Measurements from ENCODE around the gene NLRP7. TPM values are rescaled to one million over a fixed set of nuclear protein-coding genes. Genes with fewer than 3 reads are reported as not detected.

NLRP7 gene
- total RNA-seq, 2 donors from 2014 or later: not detected

GRCh38 chr19:54882758-54883157, 64.6 kb downstream of the NLRP7 start:
- DNase-seq (no peak), ATAC-seq (no peak)
- Mint-ChIP-seq H3K4me1 (no peaks in the 10 kb centered on the region), H3K4me3 (no peak overlapping the region), H3K36me3 (ENCODE audit: low read depth) (peaks cover 2% of the 10 kb centered on the region), H3K27me3 (peaks cover 26% of the 10 kb centered on the region), H3K27ac (no peak overlapping the region)
- H3K9me3 ChIP-seq (ENCODE audit: control insufficient read depth, low read length, poor library complexity, severe bottlenecking): no peaks in the 10 kb centered on the region

GRCh38 chr19:54881884-54882283, 65.4 kb downstream of the NLRP7 start:
- peaks cover 2% of the 10 kb centered on the region for H3K36me3 Mint-ChIP-seq (ENCODE audit: low read depth)
- DNase-seq (no peak), ATAC-seq (no peak)
- H3K4me1 Mint-ChIP-seq: no peaks in the 10 kb centered on the region
- peaks cover 32% of the 10 kb centered on the region for H3K27me3 Mint-ChIP-seq
- H3K4me3 Mint-ChIP-seq: no peak overlapping the region
- H3K9me3 ChIP-seq (ENCODE audit: control insufficient read depth, low read length, poor library complexity, severe bottlenecking): no peaks in the 10 kb centered on the region
- H3K27ac Mint-ChIP-seq: no peak overlapping the region

GRCh38 chr19:54877471-54877870, 69.9 kb downstream of the NLRP7 start:
- no peak for DNase-seq
- Mint-ChIP-seq H3K4me1 (no peaks in the 10 kb centered on the region), H3K27ac (no peak overlapping the region), H3K36me3 (ENCODE audit: low read depth) (no peaks in the 10 kb centered on the region), H3K27me3 (peaks cover 28% of the 10 kb centered on the region), H3K4me3 (no peak overlapping the region)
- ATAC-seq: no peak
- H3K9me3 ChIP-seq (ENCODE audit: control insufficient read depth, low read length, poor library complexity, severe bottlenecking): no peaks in the 10 kb centered on the region

GRCh38 chr19:54875506-54875905, 71.8 kb downstream of the NLRP7 start:
- H3K27me3 Mint-ChIP-seq: peaks cover 19% of the 10 kb centered on the region
- no peak overlapping the region for H3K4me3 Mint-ChIP-seq
- ATAC-seq (no peak), DNase-seq (no peak)
- no peaks in the 10 kb centered on the region for H3K4me1 Mint-ChIP-seq
- no peaks in the 10 kb centered on the region for H3K9me3 ChIP-seq (ENCODE audit: control insufficient read depth, low read length, poor library complexity, severe bottlenecking)
- H3K27ac Mint-ChIP-seq: no peak overlapping the region
- H3K36me3 Mint-ChIP-seq (ENCODE audit: low read depth): no peaks in the 10 kb centered on the region

- Mint-ChIP-seq H3K27ac (no peak within 1 kb of the TSS), H3K4me3 (no peak within 1 kb of the TSS), H3K36me3 (ENCODE audit: low read depth) (no peaks in the 10 kb centered on the region), H3K27me3 (peaks cover 11% of the 10 kb centered on the region), H3K4me1 (no peaks in the 10 kb centered on the region)
- no peaks in the 10 kb centered on the region for H3K9me3 ChIP-seq (ENCODE audit: control insufficient read depth, low read length, poor library complexity, severe bottlenecking)
- no peak for DNase-seq
- no peak for ATAC-seq
Observed at GRCh38 chr19:54873990-54874389, 73.3 kb downstream of the NLRP7 start, which contains the start of gene FCAR. FCAR (plus strand) TSS chr19:54874235; CDS start chr19:54874290, 55 bp downstream.

Other genes starting within 250 kb of the NLRP7 start
- not detected for gene KIR3DL3, start 223.1 kb downstream of the NLRP7 start, total RNA-seq
- not detected for gene KIR2DL3, start 209.0 kb downstream of the NLRP7 start, total RNA-seq
- not detected for gene KIR2DL1, start 177.7 kb downstream of the NLRP7 start, total RNA-seq
- not detected for gene KIR2DL4, start 143.9 kb downstream of the NLRP7 start, total RNA-seq
- not detected for gene KIR3DL1, start 131.1 kb downstream of the NLRP7 start, total RNA-seq
- gene KIR2DS4, start 114.9 kb downstream of the NLRP7 start, total RNA-seq: not detected
- 1 to 10 TPM in 1 of 2 donors, under 1 TPM in 1; 0.92 to 1.3 TPM for gene KIR3DL2, start 97.1 kb downstream of the NLRP7 start, total RNA-seq
- 1 to 10 TPM in 1 of 2 donors, under 1 TPM in 1; 0.70 to 8.6 TPM for gene FCAR, start 73.3 kb downstream of the NLRP7 start, total RNA-seq
- gene NCR1, start 41.4 kb downstream of the NLRP7 start, total RNA-seq: not detected
- 1 to 10 TPM; 3.0 to 4.6 TPM for gene NLRP2, start 18.8 kb upstream of the NLRP7 start, total RNA-seq
- 10 to 100 TPM in 1 of 2 donors, 1 to 10 TPM in 1; 1.8 to 22.1 TPM for gene GP6, start 90.7 kb upstream of the NLRP7 start, total RNA-seq
- gene RDH13, start 115.6 kb upstream of the NLRP7 start, total RNA-seq: 10 to 100 TPM; 11.3 to 12.9 TPM
- 1 to 10 TPM; 1.8 to 3.3 TPM for gene EPS8L1, start 128.3 kb upstream of the NLRP7 start, total RNA-seq
- gene PPP1R12C, start 170.1 kb upstream of the NLRP7 start, total RNA-seq: 100 to 1,000 TPM; 133 to 173 TPM
- gene TNNT1, start 201.7 kb upstream of the NLRP7 start, total RNA-seq: under 1 TPM in 1 of 2 donors, not detected in 1; 0.52 TPM
- not detected for gene TNNI3, start 210.2 kb upstream of the NLRP7 start, total RNA-seq
- gene DNAAF3, start 219.1 kb upstream of the NLRP7 start, total RNA-seq: not detected
- gene SYT5, start 232.8 kb upstream of the NLRP7 start, total RNA-seq: 1 to 10 TPM; 3.8 to 4.3 TPM

Data from T-helper 17 cell (primary cell).